Erythroblast (primary cell): Measurements from ENCODE around the gene GNL3L.
"Not testable (repeated sequence)": the region's sequence is repeated elsewhere in the genome, so short reads cannot be mapped to it uniquely, and the experiment has no call there.

Experiments
- DNase-seq, 2 experiments: peaks; one replicate each; lab custom pipeline; 2025; lab: John Stamatoyannopoulos, UW
- GATA1 ChIP-seq: IDR thresholded peaks from 2 replicates; pipeline ENCODE4 v1.6.1; 2011; ENCODE audit warnings: low read depth, mild to moderate bottlenecking, control low read depth, low read length, moderate library complexity
- POLR2A ChIP-seq: IDR thresholded peaks from 2 replicates; pipeline ENCODE4 v1.6.1; 2011; ENCODE audit warnings: mild to moderate bottlenecking, low read length

Gene GNL3L

GRCh38 chrX:54529552-54530356 is at the start of gene GNL3L:
TSS of gene GNL3L (plus strand) at chrX:54530219. CDS start at chrX:54532567, 2,348 bp downstream.
- TF ChIP-seq POLR2A (peak; percentile 62), GATA1 (no peak)
- DNase-seq: peak; percentile 92

DNA sequence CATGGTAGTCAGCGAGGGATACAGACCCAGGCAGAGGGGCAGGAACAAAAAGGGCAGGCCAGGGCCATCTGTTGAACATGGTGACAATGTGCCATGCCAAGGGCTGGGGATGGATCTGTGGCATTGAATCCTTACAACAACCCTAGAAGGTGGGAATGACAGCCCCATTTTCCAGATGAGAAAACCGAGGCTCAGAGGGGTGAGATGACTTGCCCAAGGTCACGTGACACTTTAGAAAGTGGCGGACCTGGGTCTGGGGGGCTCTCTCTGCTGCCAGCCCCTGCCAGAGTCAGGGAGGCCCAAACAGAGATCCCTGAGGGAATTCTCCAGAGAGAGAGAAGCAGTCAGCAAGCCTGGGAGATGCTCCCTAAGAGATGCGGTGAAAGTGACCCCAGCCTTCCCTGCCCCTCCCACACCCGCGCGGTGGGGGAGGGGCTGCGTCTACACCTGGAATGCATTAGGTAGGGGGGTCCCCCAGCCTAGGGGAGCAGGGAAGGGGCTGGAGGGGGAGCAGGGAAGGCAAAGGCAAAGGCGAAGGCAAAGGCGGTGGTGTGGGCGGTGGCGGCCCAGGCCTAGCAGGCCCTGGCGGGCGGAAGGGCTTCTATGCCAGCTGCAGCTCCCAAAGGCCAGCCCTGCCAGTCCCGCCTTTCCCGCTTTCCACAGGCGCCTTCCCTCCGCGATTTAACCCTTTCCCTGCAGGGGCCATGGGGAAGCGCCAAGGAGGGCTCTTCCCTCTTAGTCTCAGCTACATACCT is 47.0 kb upstream of the GNL3L start:
- DNase-seq: no peak
- TF ChIP-seq GATA1 (no peak), POLR2A (no peak)

DNA sequence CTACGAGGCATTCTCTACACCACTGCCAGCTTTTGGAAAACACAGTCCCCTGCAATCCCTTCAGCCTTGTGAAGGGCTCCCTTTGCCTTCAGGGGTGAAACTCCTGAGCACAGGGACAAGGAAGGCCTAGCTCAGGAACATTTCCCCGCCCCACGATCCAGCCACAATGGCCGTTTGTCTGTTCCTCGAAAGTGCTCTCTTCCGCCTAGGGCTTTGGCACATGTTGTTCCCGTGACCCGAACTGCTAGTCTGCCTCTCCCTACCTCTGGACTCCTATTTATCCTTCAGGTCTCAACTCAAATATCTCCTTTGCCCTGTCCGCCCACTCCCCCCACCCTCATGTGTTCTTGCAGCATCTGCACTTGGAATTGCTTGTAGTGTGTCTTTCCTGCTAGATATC is 46.1 kb upstream of the GNL3L start:
- TF ChIP-seq POLR2A (no peak), GATA1 (no peak)
- DNase-seq: no peak

GRCh38 chrX:54484666-54485065 is 45.4 kb upstream of the GNL3L start:
- no peak for TF ChIP-seq GATA1
- no peak for TF ChIP-seq POLR2A

DNA sequence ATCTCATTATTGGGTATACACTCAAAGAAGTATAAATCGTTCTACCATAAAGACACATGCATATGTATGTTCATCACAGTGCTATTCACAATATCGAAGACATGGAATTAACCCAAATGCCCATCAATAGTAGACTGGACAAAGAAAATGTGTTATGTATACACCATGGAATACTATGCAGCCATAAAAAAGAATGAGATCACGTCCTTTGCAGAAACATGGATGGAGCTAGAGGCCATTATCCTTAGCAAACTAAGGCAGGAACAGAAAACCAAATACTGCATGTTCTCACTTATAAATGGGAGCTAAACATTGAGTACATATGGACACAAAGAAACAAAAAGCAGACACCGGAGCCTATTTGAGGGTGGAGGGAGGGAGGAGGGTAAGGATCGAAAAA is 40.2 kb upstream of the GNL3L start:
- not testable (repeated sequence) for DNase-seq

More at GRCh38 chrX:54484666-54485065, 45.4 kb upstream of the GNL3L start:
- no peak for DNase-seq

DNA sequence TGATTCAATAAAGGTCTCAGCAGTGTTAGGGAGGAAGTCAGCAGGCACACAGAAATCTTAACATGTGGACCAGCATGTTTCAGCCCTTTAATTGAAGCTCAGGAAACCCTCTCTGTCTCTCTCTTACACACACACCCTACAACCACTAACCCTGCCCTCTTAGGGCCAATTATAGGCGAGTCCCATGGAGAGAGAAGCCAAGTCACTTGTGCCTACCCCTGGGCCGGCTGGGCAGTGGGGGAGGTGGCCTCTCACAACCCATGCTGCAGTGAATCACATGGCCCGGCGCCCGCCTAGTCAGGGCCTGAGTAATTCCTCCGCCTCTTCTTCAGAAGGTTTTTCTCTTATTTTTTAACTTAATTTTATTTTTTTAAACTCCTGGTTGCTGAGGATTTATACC is 37.7 kb upstream of the GNL3L start:
- TF ChIP-seq POLR2A: no peak
- TF ChIP-seq GATA1: no peak
- no peak for DNase-seq

DNA sequence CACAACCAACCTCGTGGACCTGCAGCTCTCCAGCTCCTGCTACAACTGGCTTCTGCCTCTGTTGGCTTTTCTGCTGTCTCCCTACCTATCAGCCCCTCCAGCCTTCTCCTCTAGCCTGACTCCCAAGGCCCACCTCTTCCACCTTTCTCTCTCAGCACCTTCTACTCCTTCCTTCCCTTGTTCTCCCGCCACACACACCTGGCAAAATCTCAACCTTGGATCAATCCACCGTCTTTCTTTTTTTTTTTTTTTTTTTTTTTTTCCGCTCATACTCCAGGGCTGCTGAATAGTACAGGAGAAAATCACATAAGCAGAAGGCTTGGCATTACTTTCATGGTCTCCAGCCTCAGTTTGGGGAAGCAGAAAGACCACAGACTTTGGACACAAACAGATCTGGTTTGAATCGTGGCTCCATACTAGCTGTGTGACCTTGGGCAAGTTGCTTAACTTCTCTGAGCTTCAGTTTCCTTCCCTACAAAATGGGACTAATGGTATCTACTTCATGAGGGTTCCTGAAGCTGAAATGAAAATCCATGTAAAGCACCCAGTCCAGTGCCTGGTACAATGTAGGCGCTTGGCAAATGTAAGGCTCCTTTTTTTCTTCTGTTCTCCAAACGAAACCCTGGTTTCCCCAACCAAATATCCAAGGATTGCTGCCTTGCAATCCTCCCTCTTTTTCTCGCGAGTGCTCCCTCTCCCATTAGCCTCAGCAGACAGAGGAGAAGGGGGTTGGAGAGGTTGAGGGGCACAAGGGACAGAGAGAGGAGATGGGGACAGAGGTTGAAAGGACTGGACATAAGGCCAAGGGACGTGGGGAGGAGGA is 35.6 kb upstream of the GNL3L start:
- no peak for DNase-seq
- no peak for TF ChIP-seq GATA1
- TF ChIP-seq POLR2A: no peak

- TF ChIP-seq GATA1 (no peak), POLR2A (no peak)
- DNase-seq: no peak
These were observed 34.8 kb upstream of the GNL3L start for GRCh38 chrX:54494989-54495813.

GRCh38 chrX:54495814-54496516 is 34.1 kb upstream of the GNL3L start, which contains the start of gene FGD1:
TSS of gene FGD1 (minus strand) at chrX:54496234. CDS start at chrX:54495432, 802 bp downstream.
- TF ChIP-seq POLR2A (no peak), GATA1 (no peak)
- peak; percentile 2 to 32 for DNase-seq

GRCh38 chrX:54496517-54496852 is 33.5 kb upstream of the GNL3L start:
- TF ChIP-seq POLR2A: no peak
- TF ChIP-seq GATA1: no peak
- DNase-seq: no peak

GRCh38 chrX:54496936-54497335 is 33.1 kb upstream of the GNL3L start:
- TF ChIP-seq POLR2A (no peak), GATA1 (no peak)
- no peak for DNase-seq

- TF ChIP-seq POLR2A (no peak), GATA1 (no peak)
- no peak for DNase-seq
These were observed 20.6 kb upstream of the GNL3L start for GRCh38 chrX:54509400-54509799.

- peak in 1 of 2 experiments; percentile 17 for DNase-seq
- TF ChIP-seq POLR2A (no peak), GATA1 (no peak)
These were observed 868 bp upstream of the GNL3L start for GRCh38 chrX:54529151-54529550.
